ENCODE results near the gene MYCBP.

Gene MYCBP

GRCh38 chr1:38826262-38826661 lies 46.9 kb downstream of the MYCBP start:
- Histone ChIP-seq H3K4me3 (ENCODE audit: extremely low read depth, insufficient read depth, low read length, poor library complexity, severe bottlenecking) (no peak overlapping the region), H3K4me1 (ENCODE audit: control insufficient read depth, insufficient read depth, low read length, poor library complexity, severe bottlenecking) (no peaks in the 10 kb centered on the region)
- no CpG with 5 or more reads among the region's 3 CpGs for WGBS, 2 experiments (ENCODE audit: insufficient coverage in 2 of 2)

DNA sequence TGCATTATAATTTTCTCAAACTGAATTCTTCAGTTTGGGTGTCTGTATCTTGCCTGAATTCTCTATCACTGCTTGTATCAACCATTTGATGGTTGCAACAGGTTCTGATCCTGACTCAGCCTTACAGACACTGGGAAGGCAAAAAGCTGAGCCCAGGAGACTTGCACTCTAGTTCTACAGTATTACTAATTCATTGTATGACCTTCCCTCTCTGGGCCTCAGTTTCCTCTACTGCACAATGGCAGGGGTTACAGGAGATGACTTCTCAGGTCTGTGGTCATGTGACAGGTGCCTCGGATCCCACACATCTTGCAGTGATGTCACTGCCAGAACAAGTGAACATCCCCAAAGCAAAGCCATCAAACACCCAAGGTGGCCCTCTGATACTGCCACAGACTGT lies 52.3 kb downstream of the MYCBP start:
- 67% methylated on average over 1 of the region's 1 CpG; no CpG with 5 or more reads in 1 of the 2 experiments for WGBS, 2 experiments (ENCODE audit: insufficient coverage in 2 of 2)
- Histone ChIP-seq H3K4me3 (ENCODE audit: extremely low read depth, insufficient read depth, low read length, poor library complexity, severe bottlenecking) (no peak overlapping the region), H3K36me3 (ENCODE audit: control insufficient read depth, insufficient read depth, low read length) (no peaks in the 10 kb centered on the region), H3K27ac (ENCODE audit: low read depth, low read length, severe bottlenecking) (no peak overlapping the region), H3K9me3 (ENCODE audit: control insufficient read depth, low read length) (peaks cover 10% of the 10 kb centered on the region), H3K4me1 (ENCODE audit: control insufficient read depth, insufficient read depth, low read length, poor library complexity, severe bottlenecking) (no peaks in the 10 kb centered on the region)

More at GRCh38 chr1:38826262-38826661, 46.9 kb downstream of the MYCBP start:
- Histone ChIP-seq H3K36me3 (ENCODE audit: control insufficient read depth, insufficient read depth, low read length) (no peaks in the 10 kb centered on the region), H3K9me3 (ENCODE audit: control insufficient read depth, low read length) (no peaks in the 10 kb centered on the region), H3K27ac (ENCODE audit: low read depth, low read length, severe bottlenecking) (no peak overlapping the region)

DNA sequence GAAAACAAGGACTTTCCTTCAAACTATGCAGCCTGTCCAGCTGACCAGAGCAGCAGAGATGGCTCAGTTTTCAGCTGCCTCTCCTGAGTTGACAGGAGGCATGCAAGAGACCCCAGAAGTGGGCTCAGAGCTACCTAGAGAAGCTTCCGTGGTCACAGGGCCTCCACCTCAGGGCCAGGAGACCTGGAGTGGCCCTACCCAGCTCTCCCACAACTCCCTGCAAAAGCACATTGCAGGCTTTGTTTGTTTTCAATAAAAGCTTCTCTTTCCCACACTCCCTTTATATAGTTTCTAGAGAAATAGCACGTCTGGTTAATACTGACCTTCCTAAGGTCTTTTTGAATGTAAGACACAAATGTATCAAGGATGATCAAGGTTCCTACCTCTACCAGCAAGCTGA lies 53.6 kb downstream of the MYCBP start:
- no peaks in the 10 kb centered on the region for H3K36me3 ChIP-seq (ENCODE audit: control insufficient read depth, insufficient read depth, low read length)
- H3K27ac ChIP-seq (ENCODE audit: low read depth, low read length, severe bottlenecking) = no peak overlapping the region
- no peak overlapping the region for H3K4me3 ChIP-seq (ENCODE audit: extremely low read depth, insufficient read depth, low read length, poor library complexity, severe bottlenecking)
- WGBS, 2 experiments (ENCODE audit: insufficient coverage in 2 of 2) = 80 to 100% methylated on average over 1 of the region's 2 CpGs
- H3K4me1 ChIP-seq (ENCODE audit: control insufficient read depth, insufficient read depth, low read length, poor library complexity, severe bottlenecking) = no peaks in the 10 kb centered on the region
- peaks cover 10% of the 10 kb centered on the region for H3K9me3 ChIP-seq (ENCODE audit: control insufficient read depth, low read length)

GRCh38 chr1:38819040-38819439 lies 54.1 kb downstream of the MYCBP start:
- 23% methylated on average over 5 of the region's 10 CpGs; no CpG with 5 or more reads in 1 of the 2 experiments for WGBS, 2 experiments (ENCODE audit: insufficient coverage in 2 of 2)

DNA sequence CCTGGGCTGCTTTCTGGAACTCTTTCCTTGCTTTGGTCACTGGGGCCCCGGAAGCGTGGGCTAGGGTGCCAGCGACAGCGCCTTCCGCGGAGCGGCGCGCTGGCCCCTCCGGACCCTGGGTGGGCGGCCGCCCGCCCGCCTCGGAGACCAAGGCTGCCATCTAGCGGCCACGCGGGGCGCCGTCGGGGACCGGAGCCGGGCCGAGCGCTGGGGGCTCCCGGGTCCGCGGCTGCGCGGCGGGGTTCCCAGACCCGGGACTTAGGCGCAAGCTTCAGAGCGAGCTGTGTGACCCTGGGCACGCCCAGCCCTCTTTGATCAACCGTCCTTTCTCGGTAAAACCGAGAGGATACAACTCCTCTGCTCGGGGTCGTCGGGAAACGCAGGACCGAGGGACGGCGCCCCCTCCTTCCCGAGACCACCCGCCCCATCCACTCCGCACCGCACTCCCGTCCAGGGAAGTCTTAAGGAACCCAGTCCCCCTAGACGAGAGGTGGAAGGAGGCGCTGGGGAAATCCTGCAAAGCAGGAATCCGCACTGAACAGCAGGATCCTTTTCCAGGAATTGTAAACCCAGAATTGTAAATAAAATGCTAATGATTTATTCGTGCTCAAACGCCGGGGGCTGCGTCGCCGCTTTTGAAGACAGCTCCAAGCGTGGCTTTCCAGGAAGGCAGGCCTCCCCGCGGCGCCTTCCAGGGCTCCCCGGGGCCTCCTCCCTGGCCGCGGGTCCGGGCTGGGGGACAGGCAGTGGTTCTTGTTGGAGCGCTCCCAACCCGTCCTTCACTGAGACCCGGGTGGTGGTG lies 54.8 kb downstream of the MYCBP start:
- Histone ChIP-seq H3K27ac (ENCODE audit: low read depth, low read length, severe bottlenecking) (no peak overlapping the region), H3K4me3 (ENCODE audit: extremely low read depth, insufficient read depth, low read length, poor library complexity, severe bottlenecking) (peak overlapping the region; percentile 32), H3K36me3 (ENCODE audit: control insufficient read depth, insufficient read depth, low read length) (no peaks in the 10 kb centered on the region), H3K9me3 (ENCODE audit: control insufficient read depth, low read length) (peaks cover 10% of the 10 kb centered on the region), H3K4me1 (ENCODE audit: control insufficient read depth, insufficient read depth, low read length, poor library complexity, severe bottlenecking) (no peaks in the 10 kb centered on the region)
- 1% methylated on average over 43 to 57 of the region's 70 CpGs for WGBS, 2 experiments (ENCODE audit: insufficient coverage in 2 of 2)

More at GRCh38 chr1:38819040-38819439, 54.1 kb downstream of the MYCBP start:
- H3K27ac ChIP-seq (ENCODE audit: low read depth, low read length, severe bottlenecking) = no peak overlapping the region
- H3K9me3 ChIP-seq (ENCODE audit: control insufficient read depth, low read length) = peaks cover 10% of the 10 kb centered on the region
- no peaks in the 10 kb centered on the region for H3K4me1 ChIP-seq (ENCODE audit: control insufficient read depth, insufficient read depth, low read length, poor library complexity, severe bottlenecking)
- no peaks in the 10 kb centered on the region for H3K36me3 ChIP-seq (ENCODE audit: control insufficient read depth, insufficient read depth, low read length)
- H3K4me3 ChIP-seq (ENCODE audit: extremely low read depth, insufficient read depth, low read length, poor library complexity, severe bottlenecking) = no peak overlapping the region

DNA sequence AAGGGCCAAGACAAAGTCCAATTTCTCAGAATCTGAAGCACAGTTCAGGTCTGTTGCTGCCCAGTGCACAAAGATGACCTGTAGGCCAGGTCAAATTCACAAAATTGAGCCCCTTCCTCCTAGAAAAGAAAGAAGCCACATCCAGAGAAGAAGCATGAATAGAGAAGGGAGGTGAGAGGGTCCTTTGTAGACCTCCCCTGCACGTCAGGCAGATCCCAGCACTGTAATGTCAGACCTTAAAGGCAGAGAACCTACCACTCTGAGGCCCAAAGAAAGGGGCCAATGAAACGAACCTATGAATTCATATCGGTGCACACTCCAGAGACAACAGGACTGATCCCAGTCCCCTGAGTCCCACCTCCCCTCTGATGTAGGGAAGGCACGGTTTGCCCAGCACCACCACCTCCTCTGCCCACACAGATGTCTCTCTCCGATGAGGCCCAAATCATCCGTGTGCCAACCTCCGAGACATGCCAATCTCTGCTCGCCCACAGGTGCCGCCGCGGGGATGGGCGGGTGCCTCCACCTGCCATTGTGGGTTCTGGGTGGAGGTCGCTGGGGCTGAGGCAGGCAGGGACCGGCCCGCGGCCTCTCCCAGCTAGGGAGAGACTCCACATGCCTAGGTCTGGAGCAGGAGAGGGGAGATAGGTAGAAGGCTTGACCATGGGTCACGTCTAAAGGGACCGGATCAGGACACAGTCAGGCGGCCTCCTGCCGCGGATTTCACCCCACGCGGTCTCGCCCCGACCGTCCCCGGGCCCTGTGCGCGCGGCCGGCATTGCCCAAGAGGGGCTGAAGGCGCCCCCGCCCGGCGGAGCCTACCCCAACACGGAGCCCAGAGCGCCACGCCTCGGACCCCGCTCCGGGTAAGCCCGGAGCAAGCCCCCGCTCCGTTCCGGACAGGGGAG lies 55.6 kb downstream of the MYCBP start:
- H3K9me3 ChIP-seq (ENCODE audit: control insufficient read depth, low read length) = peaks cover 10% of the 10 kb centered on the region
- H3K36me3 ChIP-seq (ENCODE audit: control insufficient read depth, insufficient read depth, low read length) = no peaks in the 10 kb centered on the region
- H3K4me1 ChIP-seq (ENCODE audit: control insufficient read depth, insufficient read depth, low read length, poor library complexity, severe bottlenecking) = no peaks in the 10 kb centered on the region
- WGBS, 2 experiments (ENCODE audit: insufficient coverage in 2 of 2) = 23 to 40% methylated on average over 36 to 45 of the region's 45 CpGs
- no peak overlapping the region for H3K27ac ChIP-seq (ENCODE audit: low read depth, low read length, severe bottlenecking)
- H3K4me3 ChIP-seq (ENCODE audit: extremely low read depth, insufficient read depth, low read length, poor library complexity, severe bottlenecking) = peak overlapping the region; percentile 32

DNA sequence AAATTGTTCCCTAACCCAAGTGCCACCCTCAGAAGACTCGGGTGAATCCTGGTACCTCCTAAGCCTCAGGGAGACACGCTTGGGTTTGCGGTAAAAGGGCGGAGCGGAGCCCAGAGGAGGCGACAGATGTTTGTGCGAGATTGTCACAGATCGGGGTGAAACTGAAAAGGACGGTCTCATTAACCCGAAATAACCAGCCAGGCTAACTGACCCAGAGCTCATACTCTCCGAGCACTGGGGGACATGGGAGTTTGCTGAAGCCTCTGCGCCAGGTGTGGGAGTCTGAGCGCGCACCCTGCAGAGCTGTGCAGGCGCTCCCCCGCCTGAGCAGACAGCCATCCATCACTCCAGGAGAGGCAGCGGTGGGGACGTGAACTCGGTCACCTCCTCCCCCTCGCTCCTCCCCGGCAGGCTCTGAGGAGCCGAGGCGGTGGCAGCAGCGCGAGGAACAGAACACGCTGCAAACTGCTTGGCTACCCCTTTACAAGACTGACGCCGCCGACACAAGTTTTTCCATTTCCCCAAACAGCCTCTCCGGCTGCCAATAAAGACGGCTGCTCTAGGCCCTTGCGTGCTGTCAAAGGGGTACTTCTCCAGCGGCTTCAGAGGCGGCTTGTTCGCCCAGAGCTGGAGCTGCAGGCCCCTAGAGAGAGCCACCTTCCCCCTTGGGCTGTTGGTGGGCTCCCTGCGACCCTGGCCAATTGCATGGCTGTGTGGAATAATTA lies 57.1 kb downstream of the MYCBP start:
- Histone ChIP-seq H3K36me3 (ENCODE audit: control insufficient read depth, insufficient read depth, low read length) (no peaks in the 10 kb centered on the region), H3K27ac (ENCODE audit: low read depth, low read length, severe bottlenecking) (no peak overlapping the region), H3K4me1 (ENCODE audit: control insufficient read depth, insufficient read depth, low read length, poor library complexity, severe bottlenecking) (no peaks in the 10 kb centered on the region), H3K4me3 (ENCODE audit: extremely low read depth, insufficient read depth, low read length, poor library complexity, severe bottlenecking) (no peak overlapping the region), H3K9me3 (ENCODE audit: control insufficient read depth, low read length) (peaks cover 10% of the 10 kb centered on the region)
- 75 to 79% methylated on average over 35 of the region's 36 CpGs for WGBS, 2 experiments (ENCODE audit: insufficient coverage in 2 of 2)

GRCh38 chr1:38814984-38815464 lies 58.1 kb downstream of the MYCBP start:
- peaks cover 10% of the 10 kb centered on the region for H3K9me3 ChIP-seq (ENCODE audit: control insufficient read depth, low read length)
- H3K36me3 ChIP-seq (ENCODE audit: control insufficient read depth, insufficient read depth, low read length) = no peaks in the 10 kb centered on the region
- H3K4me3 ChIP-seq (ENCODE audit: extremely low read depth, insufficient read depth, low read length, poor library complexity, severe bottlenecking) = no peak overlapping the region
- no peak overlapping the region for H3K27ac ChIP-seq (ENCODE audit: low read depth, low read length, severe bottlenecking)
- no peaks in the 10 kb centered on the region for H3K4me1 ChIP-seq (ENCODE audit: control insufficient read depth, insufficient read depth, low read length, poor library complexity, severe bottlenecking)
- no CpG with 5 or more reads among the region's 1 CpG for WGBS, 2 experiments (ENCODE audit: insufficient coverage in 2 of 2)

DNA sequence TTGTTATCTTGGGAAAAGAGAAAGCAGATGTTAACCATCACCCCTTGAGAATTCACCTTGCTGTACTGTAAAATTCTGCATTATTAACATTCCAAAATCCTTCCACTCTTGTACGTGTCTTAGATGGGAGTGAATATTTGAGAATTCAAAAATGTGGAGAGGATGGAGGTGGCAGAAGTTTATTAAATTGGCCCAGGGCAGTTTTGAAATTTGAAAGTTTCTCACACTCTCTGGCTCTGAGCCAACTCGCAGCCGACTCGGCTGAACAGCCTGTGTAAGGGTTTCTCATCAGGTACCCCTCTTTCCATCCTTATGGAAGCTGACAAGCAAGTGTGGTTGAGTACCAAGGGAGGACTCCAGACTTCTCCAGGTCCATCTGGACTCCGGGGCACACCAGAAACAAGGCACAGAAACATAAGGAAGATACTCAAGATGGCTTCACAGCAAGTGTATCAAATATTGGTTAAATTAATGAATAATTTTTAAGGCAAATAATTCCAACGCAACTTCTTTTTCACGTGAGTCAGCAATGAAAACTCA lies 58.6 kb downstream of the MYCBP start:
- Histone ChIP-seq H3K36me3 (ENCODE audit: control insufficient read depth, insufficient read depth, low read length) (no peaks in the 10 kb centered on the region), H3K4me1 (ENCODE audit: control insufficient read depth, insufficient read depth, low read length, poor library complexity, severe bottlenecking) (no peaks in the 10 kb centered on the region), H3K9me3 (ENCODE audit: control insufficient read depth, low read length) (peaks cover 10% of the 10 kb centered on the region), H3K27ac (ENCODE audit: low read depth, low read length, severe bottlenecking) (no peak overlapping the region), H3K4me3 (ENCODE audit: extremely low read depth, insufficient read depth, low read length, poor library complexity, severe bottlenecking) (no peak overlapping the region)
- WGBS, 2 experiments (ENCODE audit: insufficient coverage in 2 of 2) = 73% methylated on average over 4 of the region's 7 CpGs; no CpG with 5 or more reads in 1 of the 2 experiments

DNA sequence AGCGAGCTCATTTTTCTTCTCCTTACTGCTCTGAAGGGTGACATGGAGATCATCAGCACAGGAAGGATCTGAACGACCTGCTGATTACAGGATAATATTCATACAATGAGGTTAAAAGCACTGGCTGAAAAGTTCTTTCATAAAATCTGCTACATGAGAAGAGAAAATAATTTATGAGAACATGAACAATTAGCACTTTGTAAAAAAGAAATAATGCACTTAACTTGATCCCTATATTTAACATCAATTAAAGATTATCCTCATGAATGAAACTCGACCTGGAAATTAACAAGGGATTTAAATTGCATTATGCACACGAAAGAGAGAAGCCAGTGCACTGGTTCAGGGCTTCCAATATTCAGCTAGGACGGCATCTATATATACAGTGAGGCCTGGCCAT lies 60.2 kb downstream of the MYCBP start:
- Histone ChIP-seq H3K9me3 (ENCODE audit: control insufficient read depth, low read length) (peaks cover 10% of the 10 kb centered on the region), H3K4me1 (ENCODE audit: control insufficient read depth, insufficient read depth, low read length, poor library complexity, severe bottlenecking) (no peaks in the 10 kb centered on the region), H3K27ac (ENCODE audit: low read depth, low read length, severe bottlenecking) (no peak overlapping the region), H3K4me3 (ENCODE audit: extremely low read depth, insufficient read depth, low read length, poor library complexity, severe bottlenecking) (no peak overlapping the region), H3K36me3 (ENCODE audit: control insufficient read depth, insufficient read depth, low read length) (no peaks in the 10 kb centered on the region)
- WGBS, 2 experiments (ENCODE audit: insufficient coverage in 2 of 2) = 76 to 82% methylated on average over 3 to 4 of the region's 5 CpGs

Measured in mesodermal cell (in vitro differentiated cells).